Measurements from ENCODE around the gene KRTAP5-8.

The KRTAP5-8 gene

DNA sequence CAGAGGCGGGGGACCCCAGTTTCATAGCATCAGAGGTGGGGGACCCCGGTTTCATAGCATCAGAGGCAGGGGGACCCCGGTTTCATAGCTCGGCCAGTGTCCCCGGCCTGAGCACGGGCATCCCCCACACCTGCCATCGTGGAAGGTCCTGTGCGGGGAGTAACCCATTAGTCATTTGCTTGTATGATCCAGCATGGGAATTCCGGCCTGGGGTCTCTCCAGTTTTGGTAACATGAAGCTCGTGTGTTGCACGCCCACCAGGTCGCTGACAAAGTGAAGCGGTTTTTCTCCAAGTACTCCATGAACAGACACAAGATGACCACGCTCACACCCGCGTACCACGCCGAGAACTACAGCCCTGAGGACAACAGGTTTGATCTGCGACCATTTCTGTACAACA lies 39.7 kb upstream of the KRTAP5-8 start:
- Histone ChIP-seq H3K4me1 (ENCODE audit: control insufficient read depth in 2 of 2, insufficient read depth in 2 of 2, low read length in 2 of 2) (no peaks in the 10 kb centered on the region), H3K27ac (ENCODE audit: low read depth in 2 of 2, low read length in 2 of 2) (no peak overlapping the region), H3K36me3 (ENCODE audit: control insufficient read depth in 2 of 2, insufficient read depth in 2 of 2, low read length in 2 of 2) (peaks cover 68 to 76% of the 10 kb centered on the region in 2 donors), H3K27me3 (ENCODE audit: control insufficient read depth in 2 of 2, insufficient read depth in 2 of 2, low read length in 2 of 2) (no peaks in the 10 kb centered on the region), H3K4me3 (ENCODE audit: low read length in 2 of 2) (no peak overlapping the region), H3K9me3 (ENCODE audit: control insufficient read depth in 2 of 2, low read length in 2 of 2) (no peaks in the 10 kb centered on the region), H3K9ac (ENCODE audit: low read depth in 1 of 2, low read length in 2 of 2) (no peak overlapping the region)

DNA sequence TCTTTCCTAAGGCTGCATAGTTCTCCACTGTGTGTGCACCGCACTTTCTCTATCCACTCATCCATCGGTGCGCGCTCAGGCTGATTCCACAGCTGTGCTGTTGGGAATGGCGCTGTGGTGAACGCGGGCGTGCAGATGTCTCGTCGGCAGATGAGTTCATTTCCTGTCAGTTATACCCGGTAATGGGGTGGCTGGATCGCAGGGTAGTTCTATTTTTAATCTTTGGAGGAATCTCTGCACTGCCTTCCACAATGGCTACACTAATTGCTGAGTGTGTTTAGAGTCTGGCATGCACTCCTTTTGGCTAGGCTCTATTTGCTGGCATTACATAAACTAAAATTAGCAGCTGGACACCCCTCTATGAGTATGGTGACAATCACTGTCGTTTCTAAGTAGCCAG lies 38.7 kb upstream of the KRTAP5-8 start:
- Histone ChIP-seq H3K9me3 (ENCODE audit: control insufficient read depth in 2 of 2, low read length in 2 of 2) (no peaks in the 10 kb centered on the region), H3K36me3 (ENCODE audit: control insufficient read depth in 2 of 2, insufficient read depth in 2 of 2, low read length in 2 of 2) (peaks cover 68 to 72% of the 10 kb centered on the region in 2 donors), H3K9ac (ENCODE audit: low read depth in 1 of 2, low read length in 2 of 2) (no peak overlapping the region), H3K4me1 (ENCODE audit: control insufficient read depth in 2 of 2, insufficient read depth in 2 of 2, low read length in 2 of 2) (no peaks in the 10 kb centered on the region), H3K27ac (ENCODE audit: low read depth in 2 of 2, low read length in 2 of 2) (no peak overlapping the region), H3K27me3 (ENCODE audit: control insufficient read depth in 2 of 2, insufficient read depth in 2 of 2, low read length in 2 of 2) (no peaks in the 10 kb centered on the region), H3K4me3 (ENCODE audit: low read length in 2 of 2) (no peak overlapping the region)

DNA sequence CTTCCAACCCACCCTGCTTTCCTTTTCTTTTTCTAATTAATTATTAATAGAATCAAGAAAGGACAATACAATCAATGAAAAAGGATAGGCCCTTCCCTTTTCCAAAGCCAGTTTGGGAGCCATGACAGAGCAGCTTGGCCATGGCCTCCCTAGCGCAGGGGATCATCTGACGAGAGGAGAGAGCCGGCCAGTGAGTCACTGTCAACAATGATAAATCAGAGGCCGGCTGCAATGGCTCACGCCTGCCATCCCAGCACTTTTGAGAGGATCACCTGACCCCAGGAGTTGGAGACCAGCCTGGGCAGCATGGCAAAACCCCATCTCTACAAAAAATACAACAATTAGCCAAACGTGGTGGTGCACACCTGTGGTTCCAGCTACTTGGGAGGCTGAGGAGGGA lies 38.3 kb upstream of the KRTAP5-8 start:
- Histone ChIP-seq H3K4me1 (ENCODE audit: control insufficient read depth in 2 of 2, insufficient read depth in 2 of 2, low read length in 2 of 2) (no peaks in the 10 kb centered on the region), H3K27ac (ENCODE audit: low read depth in 2 of 2, low read length in 2 of 2) (no peak overlapping the region), H3K9me3 (ENCODE audit: control insufficient read depth in 2 of 2, low read length in 2 of 2) (no peaks in the 10 kb centered on the region), H3K4me3 (ENCODE audit: low read length in 2 of 2) (no peak overlapping the region), H3K27me3 (ENCODE audit: control insufficient read depth in 2 of 2, insufficient read depth in 2 of 2, low read length in 2 of 2) (no peaks in the 10 kb centered on the region), H3K36me3 (ENCODE audit: control insufficient read depth in 2 of 2, insufficient read depth in 2 of 2, low read length in 2 of 2) (peaks cover 66 to 69% of the 10 kb centered on the region in 2 donors), H3K9ac (ENCODE audit: low read depth in 1 of 2, low read length in 2 of 2) (no peak overlapping the region)

DNA sequence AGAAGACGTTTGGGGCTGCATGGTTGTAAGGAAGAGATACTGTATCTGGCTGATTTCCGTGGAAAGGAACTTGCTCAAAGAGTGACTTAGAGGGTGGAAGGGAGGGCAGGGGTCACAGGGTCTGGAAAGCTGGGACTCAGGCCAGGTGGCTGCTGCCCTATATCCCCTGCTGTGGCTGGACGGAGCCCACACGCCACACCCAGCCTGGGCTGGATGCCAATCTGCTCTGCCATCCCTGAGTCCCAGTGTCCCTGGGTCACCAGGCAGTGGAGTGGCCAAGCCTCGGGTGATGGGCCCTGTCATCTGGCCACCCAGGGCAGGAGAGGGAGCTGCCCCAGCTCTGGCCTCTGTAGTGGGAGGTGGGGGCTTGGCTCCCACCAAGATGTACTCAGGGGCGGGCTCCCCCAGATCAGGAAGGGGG lies 37.2 kb upstream of the KRTAP5-8 start:
- Histone ChIP-seq H3K9me3 (ENCODE audit: control insufficient read depth in 2 of 2, low read length in 2 of 2) (no peaks in the 10 kb centered on the region), H3K4me1 (ENCODE audit: control insufficient read depth in 2 of 2, insufficient read depth in 2 of 2, low read length in 2 of 2) (no peaks in the 10 kb centered on the region), H3K27me3 (ENCODE audit: control insufficient read depth in 2 of 2, insufficient read depth in 2 of 2, low read length in 2 of 2) (no peaks in the 10 kb centered on the region), H3K9ac (ENCODE audit: low read depth in 1 of 2, low read length in 2 of 2) (no peak overlapping the region), H3K36me3 (ENCODE audit: control insufficient read depth in 2 of 2, insufficient read depth in 2 of 2, low read length in 2 of 2) (peaks cover 57 to 61% of the 10 kb centered on the region in 2 donors), H3K4me3 (ENCODE audit: low read length in 2 of 2) (no peak overlapping the region), H3K27ac (ENCODE audit: low read depth in 2 of 2, low read length in 2 of 2) (no peak overlapping the region)

DNA sequence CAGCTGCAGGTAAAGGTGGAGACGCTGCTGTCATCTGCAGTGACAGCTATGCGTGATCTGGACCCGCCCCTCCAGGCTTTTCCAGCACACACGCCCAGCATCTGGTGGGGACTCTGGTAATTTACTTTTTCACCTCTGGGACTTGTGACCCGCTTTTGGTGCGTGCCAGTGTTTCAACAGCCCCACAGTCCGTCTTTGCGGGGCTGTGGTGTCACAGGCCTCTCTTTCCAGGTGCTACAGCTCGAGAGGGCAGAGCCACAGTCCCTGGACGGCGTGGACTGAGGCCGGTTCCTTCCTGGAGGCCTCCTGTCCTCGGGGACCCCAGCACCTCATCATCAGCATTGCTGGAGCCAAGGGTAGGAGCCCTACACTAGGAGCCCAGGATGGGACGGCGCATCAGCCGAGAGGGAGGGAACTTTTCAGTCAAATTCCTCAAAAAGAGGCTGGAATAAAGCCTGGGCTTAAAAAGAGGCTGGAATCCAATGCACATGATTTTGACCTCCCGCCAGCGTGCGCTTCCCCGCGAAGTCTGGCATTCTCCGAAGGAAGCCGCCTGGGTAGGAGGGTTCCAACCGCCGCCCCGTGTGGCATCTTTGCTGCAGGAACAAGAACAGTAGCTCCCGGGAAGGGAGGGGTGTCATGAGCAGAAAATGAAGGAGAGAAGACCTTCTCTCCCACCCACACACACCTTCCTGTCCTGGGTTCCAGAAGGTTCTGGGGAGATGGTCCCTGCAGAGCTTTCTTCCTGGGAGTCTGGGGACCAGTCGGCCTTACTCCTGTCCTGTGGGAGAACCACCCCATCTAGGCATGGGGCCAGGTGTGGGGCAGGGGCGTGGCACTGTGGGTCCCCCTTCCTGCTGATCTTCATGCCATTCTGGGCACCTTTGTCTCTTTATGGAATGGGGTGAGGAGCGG lies 36.5 kb upstream of the KRTAP5-8 start:
- Histone ChIP-seq H3K27ac (ENCODE audit: low read depth in 2 of 2, low read length in 2 of 2) (no peak overlapping the region), H3K36me3 (ENCODE audit: control insufficient read depth in 2 of 2, insufficient read depth in 2 of 2, low read length in 2 of 2) (peaks cover 55 to 61% of the 10 kb centered on the region in 2 donors)

DNA sequence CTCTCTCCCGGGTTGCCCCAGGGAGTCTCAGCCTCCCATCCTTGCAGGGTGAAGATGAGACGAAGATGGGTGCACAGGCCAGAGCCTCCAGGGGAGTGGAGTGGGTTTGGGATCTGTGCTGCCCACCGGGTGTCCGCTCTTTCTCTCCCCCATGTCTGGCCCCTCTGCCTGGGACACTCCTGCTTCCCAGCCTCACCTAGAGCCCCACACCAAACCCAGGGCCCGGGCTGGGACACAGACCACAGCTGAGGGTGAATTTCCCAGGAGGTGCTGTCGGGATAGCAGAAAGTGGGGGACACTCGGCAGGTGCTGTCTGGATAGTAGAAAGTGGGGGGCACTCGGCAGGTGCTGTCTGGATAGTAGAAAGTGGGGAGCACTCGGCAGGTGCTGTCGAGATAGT lies 35.8 kb upstream of the KRTAP5-8 start:
- H3K36me3 ChIP-seq (ENCODE audit: control insufficient read depth in 2 of 2, insufficient read depth in 2 of 2, low read length in 2 of 2), result peaks cover 52 to 57% of the 10 kb centered on the region in 2 donors
- no peaks in the 10 kb centered on the region for H3K9me3 ChIP-seq (ENCODE audit: control insufficient read depth in 2 of 2, low read length in 2 of 2)
- no peak overlapping the region for H3K9ac ChIP-seq (ENCODE audit: low read depth in 1 of 2, low read length in 2 of 2)
- no peaks in the 10 kb centered on the region for H3K27me3 ChIP-seq (ENCODE audit: control insufficient read depth in 2 of 2, insufficient read depth in 2 of 2, low read length in 2 of 2)
- no peaks in the 10 kb centered on the region for H3K4me1 ChIP-seq (ENCODE audit: control insufficient read depth in 2 of 2, insufficient read depth in 2 of 2, low read length in 2 of 2)
- no peak overlapping the region for H3K4me3 ChIP-seq (ENCODE audit: low read length in 2 of 2)
- H3K27ac ChIP-seq (ENCODE audit: low read depth in 2 of 2, low read length in 2 of 2), result no peak overlapping the region

More for the DNA sequence above, 36.5 kb upstream of the KRTAP5-8 start:
- Histone ChIP-seq H3K27me3 (ENCODE audit: control insufficient read depth in 2 of 2, insufficient read depth in 2 of 2, low read length in 2 of 2) (no peaks in the 10 kb centered on the region), H3K4me1 (ENCODE audit: control insufficient read depth in 2 of 2, insufficient read depth in 2 of 2, low read length in 2 of 2) (no peaks in the 10 kb centered on the region), H3K9ac (ENCODE audit: low read depth in 1 of 2, low read length in 2 of 2) (no peak overlapping the region), H3K9me3 (ENCODE audit: control insufficient read depth in 2 of 2, low read length in 2 of 2) (no peaks in the 10 kb centered on the region), H3K4me3 (ENCODE audit: low read length in 2 of 2) (no peak overlapping the region)

DNA sequence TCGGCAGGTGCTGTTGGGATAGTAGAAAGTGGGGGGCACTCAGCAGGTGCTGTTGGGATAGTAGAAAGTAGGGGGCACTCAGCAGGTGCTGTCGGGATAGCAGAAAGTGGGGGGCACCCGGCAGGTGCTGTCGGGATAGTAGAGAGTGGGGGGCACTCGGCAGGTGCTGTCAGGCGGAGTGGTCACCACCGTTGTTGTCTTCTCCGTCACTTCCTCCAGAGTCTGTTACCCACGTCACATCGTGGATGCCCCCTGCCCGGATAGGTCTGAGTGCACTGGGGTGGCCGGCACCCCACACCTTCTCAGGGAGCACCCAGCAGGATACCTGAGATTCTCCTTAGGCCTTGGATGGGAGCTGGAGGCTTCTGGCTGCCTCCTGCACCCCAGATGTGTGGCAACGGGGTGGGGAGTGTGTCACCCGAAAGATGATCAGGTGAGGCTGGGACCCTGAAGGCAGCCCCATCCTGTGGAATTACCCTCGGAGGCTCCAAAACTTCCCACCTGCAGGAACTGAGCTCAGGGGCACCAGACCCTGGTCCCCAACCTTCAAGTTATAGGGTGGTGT lies 34.9 kb upstream of the KRTAP5-8 start:
- Histone ChIP-seq H3K4me3 (ENCODE audit: low read length in 2 of 2) (no peak overlapping the region), H3K9me3 (ENCODE audit: control insufficient read depth in 2 of 2, low read length in 2 of 2) (no peaks in the 10 kb centered on the region), H3K4me1 (ENCODE audit: control insufficient read depth in 2 of 2, insufficient read depth in 2 of 2, low read length in 2 of 2) (no peaks in the 10 kb centered on the region), H3K36me3 (ENCODE audit: control insufficient read depth in 2 of 2, insufficient read depth in 2 of 2, low read length in 2 of 2) (peaks cover 44 to 49% of the 10 kb centered on the region in 2 donors), H3K27ac (ENCODE audit: low read depth in 2 of 2, low read length in 2 of 2) (no peak overlapping the region), H3K27me3 (ENCODE audit: control insufficient read depth in 2 of 2, insufficient read depth in 2 of 2, low read length in 2 of 2) (no peaks in the 10 kb centered on the region), H3K9ac (ENCODE audit: low read depth in 1 of 2, low read length in 2 of 2) (no peak overlapping the region)

DNA sequence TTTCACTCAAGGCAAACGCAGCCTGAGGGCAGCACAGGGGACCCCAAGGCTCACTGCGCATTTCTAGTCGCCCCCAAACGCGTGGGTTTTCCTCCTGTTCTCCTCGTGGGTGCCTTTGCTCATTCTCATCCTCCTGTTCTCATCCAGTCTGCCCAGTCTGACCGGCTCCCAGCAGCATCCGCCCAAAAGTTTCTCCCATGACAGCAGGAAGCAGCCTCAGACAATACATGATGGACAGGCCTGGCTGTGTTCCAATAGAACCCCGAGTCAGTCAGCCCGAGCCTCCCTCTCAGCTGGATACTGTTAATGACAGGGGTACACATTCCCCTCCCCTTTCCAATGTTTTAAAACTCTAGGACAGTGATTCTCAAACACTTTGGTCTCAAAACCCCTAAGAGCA lies 33.3 kb upstream of the KRTAP5-8 start:
- Histone ChIP-seq H3K9ac (ENCODE audit: low read depth in 1 of 2, low read length in 2 of 2) (no peak overlapping the region), H3K4me1 (ENCODE audit: control insufficient read depth in 2 of 2, insufficient read depth in 2 of 2, low read length in 2 of 2) (no peaks in the 10 kb centered on the region), H3K36me3 (ENCODE audit: control insufficient read depth in 2 of 2, insufficient read depth in 2 of 2, low read length in 2 of 2) (peaks cover 28 to 34% of the 10 kb centered on the region in 2 donors), H3K27me3 (ENCODE audit: control insufficient read depth in 2 of 2, insufficient read depth in 2 of 2, low read length in 2 of 2) (no peaks in the 10 kb centered on the region), H3K9me3 (ENCODE audit: control insufficient read depth in 2 of 2, low read length in 2 of 2) (no peaks in the 10 kb centered on the region), H3K4me3 (ENCODE audit: low read length in 2 of 2) (no peak overlapping the region), H3K27ac (ENCODE audit: low read depth in 2 of 2, low read length in 2 of 2) (no peak overlapping the region)

DNA sequence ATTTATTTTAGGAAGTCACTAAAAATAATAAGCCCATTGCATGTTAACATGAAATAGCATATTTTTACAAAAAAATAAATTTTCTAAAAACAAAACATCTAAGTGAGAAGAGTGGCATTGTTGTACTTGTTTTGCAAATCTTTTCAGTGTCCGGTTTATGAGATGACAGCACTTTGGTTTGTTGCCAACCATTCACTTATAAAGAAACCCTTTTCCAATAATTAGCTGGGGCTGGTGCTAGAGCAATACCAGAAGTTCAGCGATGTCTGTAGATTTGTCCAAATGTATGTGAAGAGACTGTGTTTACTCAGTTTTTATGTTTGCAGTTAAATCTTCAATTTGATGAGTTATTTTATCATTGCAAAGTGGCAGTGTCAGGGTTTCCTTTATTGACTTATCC lies 32.8 kb upstream of the KRTAP5-8 start:
- H3K9ac ChIP-seq (ENCODE audit: low read depth in 1 of 2, low read length in 2 of 2), result no peak overlapping the region
- peaks cover 24 to 29% of the 10 kb centered on the region in 2 donors for H3K36me3 ChIP-seq (ENCODE audit: control insufficient read depth in 2 of 2, insufficient read depth in 2 of 2, low read length in 2 of 2)
- H3K27ac ChIP-seq (ENCODE audit: low read depth in 2 of 2, low read length in 2 of 2), result no peak overlapping the region

DNA sequence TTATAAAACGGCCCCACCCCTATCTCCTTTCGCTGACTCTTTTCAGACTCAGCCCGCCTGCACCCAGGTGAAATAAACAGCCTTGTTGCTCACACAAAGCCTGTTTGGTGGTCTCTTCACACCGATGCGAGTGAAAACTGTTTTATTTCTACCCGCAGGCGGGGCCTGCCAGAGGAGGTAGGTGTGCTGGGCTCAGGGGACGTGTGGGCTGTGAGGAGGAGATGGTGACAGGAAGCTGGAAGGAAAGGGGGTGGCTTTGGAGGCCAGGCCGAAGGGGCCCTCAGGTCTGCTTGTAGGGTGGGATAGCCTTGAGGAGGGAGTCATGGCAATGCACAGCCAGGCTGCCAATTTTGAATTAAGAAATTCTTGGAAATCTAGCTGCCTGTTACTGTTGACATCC lies 32.0 kb upstream of the KRTAP5-8 start:
- no peak overlapping the region for H3K9ac ChIP-seq (ENCODE audit: low read depth in 1 of 2, low read length in 2 of 2)
- no peak overlapping the region for H3K4me3 ChIP-seq (ENCODE audit: low read length in 2 of 2)
- no peak overlapping the region for H3K27ac ChIP-seq (ENCODE audit: low read depth in 2 of 2, low read length in 2 of 2)
- H3K27me3 ChIP-seq (ENCODE audit: control insufficient read depth in 2 of 2, insufficient read depth in 2 of 2, low read length in 2 of 2), result no peaks in the 10 kb centered on the region
- H3K9me3 ChIP-seq (ENCODE audit: control insufficient read depth in 2 of 2, low read length in 2 of 2), result peaks cover 0 to 2% of the 10 kb centered on the region in 2 donors
- H3K36me3 ChIP-seq (ENCODE audit: control insufficient read depth in 2 of 2, insufficient read depth in 2 of 2, low read length in 2 of 2), result peaks cover 17 to 21% of the 10 kb centered on the region in 2 donors
- no peaks in the 10 kb centered on the region for H3K4me1 ChIP-seq (ENCODE audit: control insufficient read depth in 2 of 2, insufficient read depth in 2 of 2, low read length in 2 of 2)

More for the DNA sequence above, 32.8 kb upstream of the KRTAP5-8 start:
- Histone ChIP-seq H3K4me1 (ENCODE audit: control insufficient read depth in 2 of 2, insufficient read depth in 2 of 2, low read length in 2 of 2) (no peaks in the 10 kb centered on the region), H3K9me3 (ENCODE audit: control insufficient read depth in 2 of 2, low read length in 2 of 2) (no peaks in the 10 kb centered on the region), H3K4me3 (ENCODE audit: low read length in 2 of 2) (no peak overlapping the region), H3K27me3 (ENCODE audit: control insufficient read depth in 2 of 2, insufficient read depth in 2 of 2, low read length in 2 of 2) (no peaks in the 10 kb centered on the region)

Measured in mucosa of rectum (tissue), 2 donors.